K562 (cell line): ENCODE data around the gene NT5C3B. TPM values are rescaled to one million over a fixed set of nuclear protein-coding genes. Genes with fewer than 3 reads are reported as not detected.

Experiments
- ATAC-seq: fragments of 200-7000 bp; cut with Tn5 transposase; 3 replicates; pipeline ENCODE4 v1.9.1; 2020; ENCODE audit warnings: moderate library complexity
- BruUV-seq: library from RNA; stranded (reverse); fragments of 400-500 nt; replicated peaks from 2 replicates; lab custom pipeline; 2021; lab: Mats Ljungman, UMichigan
- CTCF ChIA-PET: fragments of 300-600 bp; formaldehyde crosslinking; extraction: SDS; loops from one replicate; lab custom pipeline; 2021; ENCODE audit warnings: low intra/inter-chr PET ratio; lab: Yijun Ruan, JAX
- POLR2A ChIA-PET: fragments of 300-600, 350-650 bp; sonication (Branson Sonifier 250); formaldehyde crosslinking; extraction: SDS; loops from one replicate; lab custom pipeline; 2021; ENCODE audit warnings: antibody characterized with exemption, inconsistent platforms; lab: Yijun Ruan, JAX
- DNase-seq, 4 experiments: peaks; one replicate each; pipeline versions ENCODE4 v3.0.0 to v3.0.0-alpha.2; 2011 to 2018; ENCODE audit warnings: low spot score in 3 of 4, mixed read lengths in 3 of 4; ENCODE audit errors: extremely low read depth in 1 of 4
- FAIRE-seq: peaks from 2 replicates; lab custom pipeline; 2011; peaks lifted over from hg19 to GRCh38; lab: Jason Lieb, UNC
- H2AFZ ChIP-seq: 2 replicates; pipeline ENCODE4 v1.6.0; 2011; ENCODE audit warnings: low read depth, low read length, control low read depth, inconsistent platforms
- H3K27ac ChIP-seq: fragments of 200-600 bp; 3 replicates; pipeline ENCODE4 v1.8.0; 2011; ENCODE audit warnings: low read depth, mild to moderate bottlenecking, control low read depth, inconsistent platforms, low read length, moderate library complexity, mixed read lengths; ENCODE audit errors: extremely low read depth
- H3K27me3 ChIP-seq, 2 experiments: fragments of 300-600 bp in 1 of 2; 2 replicates in 1 of 2; 3 replicates in 1 of 2; pipeline versions ENCODE4 v1.6.0 to v1.8.0; 2011; ENCODE audit warnings: inconsistent platforms in 2 of 2, low read length in 2 of 2, mild to moderate bottlenecking in 1 of 2, mixed read lengths in 1 of 2, moderate library complexity in 1 of 2; ENCODE audit not compliant: control insufficient read depth in 2 of 2, insufficient read depth in 2 of 2
- H3K36me3 ChIP-seq: fragments of 300-600 bp; 3 replicates; pipeline ENCODE4 v1.8.0; 2011; ENCODE audit warnings: mild to moderate bottlenecking, low read length, inconsistent platforms; ENCODE audit not compliant: control insufficient read depth, insufficient read depth
- H3K4me1 ChIP-seq, 2 experiments: fragments of 200-600 bp in 1 of 2; replicated peaks in 1 of 2; 2 replicates in 1 of 2; 3 replicates in 1 of 2; pipeline versions ENCODE4 v1.5.1 to v1.8.0; 2011; ENCODE audit warnings: inconsistent platforms in 2 of 2, low read length in 2 of 2, mild to moderate bottlenecking in 1 of 2, mixed read lengths in 1 of 2, moderate library complexity in 1 of 2; ENCODE audit not compliant: control insufficient read depth in 2 of 2, insufficient read depth in 2 of 2
- H3K4me2 ChIP-seq: 2 replicates; pipeline ENCODE4 v1.6.1; 2011; ENCODE audit warnings: low read length, control low read depth, inconsistent platforms, mixed read lengths; ENCODE audit not compliant: insufficient read depth
- H3K4me3 ChIP-seq: fragments of 200-600 bp; sonication (generic), shearing (Covaris generic); 2 replicates; pipeline ENCODE4 v1.5.1; 2016; ENCODE audit warnings: control low read depth, inconsistent platforms
- H3K79me2 ChIP-seq: fragments of 200-600 bp; 3 replicates; pipeline ENCODE4 v1.8.0; 2011; ENCODE audit warnings: low read length, inconsistent platforms; ENCODE audit not compliant: control insufficient read depth, insufficient read depth
- H3K9ac ChIP-seq, 2 experiments: 2 replicates each; pipeline versions ENCODE4 v1.6.0 to v1.6.1; 2011; ENCODE audit warnings: low read depth in 2 of 2, low read length in 2 of 2, control low read depth in 1 of 2, inconsistent platforms in 1 of 2, mild to moderate bottlenecking in 1 of 2, mixed read lengths in 1 of 2; ENCODE audit not compliant: insufficient read depth in 1 of 2
- H3K9me1 ChIP-seq: one replicate; pipeline ENCODE4 v1.6.0; 2011; ENCODE audit warnings: inconsistent platforms, mild to moderate bottlenecking, low read length, moderate library complexity; ENCODE audit not compliant: control insufficient read depth, insufficient read depth
- H3K9me3 ChIP-seq: replicated peaks from 2 replicates; pipeline ENCODE4 v1.5.1; 2011; ENCODE audit warnings: low read depth, low read length, inconsistent platforms; ENCODE audit not compliant: control insufficient read depth, insufficient read depth
- H4K20me1 ChIP-seq: replicated peaks from 2 replicates; pipeline ENCODE4 v1.6.1; 2011; ENCODE audit warnings: low read length, inconsistent platforms, mixed read lengths; ENCODE audit not compliant: control insufficient read depth, insufficient read depth
- ASH1L ChIP-seq: fragments of 450-650 bp; IDR thresholded peaks from 2 replicates; pipeline ENCODE4 v1.6.1; 2018; ENCODE audit warnings: borderline replicate concordance, mild to moderate bottlenecking, low read depth; ENCODE audit not compliant: partially characterized antibody
- CAMTA2 ChIP-seq: fragments of 250-450 bp; sonication (Bioruptor Pico); conservative IDR thresholded peaks from 2 replicates; pipeline ENCODE4 v1.5.1; 2022
- CBFB ChIP-seq: sonication (generic); formaldehyde crosslinking; IDR thresholded peaks from 2 replicates; pipeline ENCODE4 v1.4.0; 2020; ENCODE audit warnings: mild to moderate bottlenecking, missing genetic modification reagents
- CGGBP1 ChIP-seq: fragments of 250-450 bp; sonication (Bioruptor Pico); IDR thresholded peaks from 2 replicates; pipeline ENCODE4 v1.9.0; 2021; ENCODE audit warnings: mild to moderate bottlenecking
- COPS2 ChIP-seq: fragments of 450-650 bp; conservative IDR thresholded peaks from 2 replicates; pipeline ENCODE4 v1.6.1; 2016; ENCODE audit warnings: mild to moderate bottlenecking, moderate library complexity
- KAT7 ChIP-seq: sonication (generic); formaldehyde crosslinking; IDR thresholded peaks from 2 replicates; pipeline ENCODE4 v1.8.0; 2022; ENCODE audit warnings: missing genetic modification reagents, mild to moderate bottlenecking, borderline replicate concordance
- RFX1 ChIP-seq: fragments of 450-650 bp; IDR thresholded peaks from 2 replicates; pipeline ENCODE4 v1.6.1; 2016; ENCODE audit warnings: mild to moderate bottlenecking, moderate library complexity
- SAP30 ChIP-seq: fragments of 200-600 bp; sonication (generic); IDR thresholded peaks from 2 replicates; pipeline ENCODE4 v1.6.1; 2012; ENCODE audit warnings: borderline replicate concordance, low read depth, mild to moderate bottlenecking, moderate library complexity, low read length, control low read depth, inconsistent platforms; ENCODE audit not compliant: insufficient read depth, poor library complexity, severe bottlenecking
- TCF7L2 ChIP-seq: fragments of 150-350 bp; IDR thresholded peaks from 2 replicates; pipeline ENCODE4 v1.6.1; 2016; ENCODE audit warnings: low read depth, mild to moderate bottlenecking, low read length, moderate library complexity
- TEAD1 ChIP-seq, 2 experiments: fragments of 450-650 bp in 1 of 2; sonication (generic) in 1 of 2; formaldehyde crosslinking; IDR thresholded peaks; 2 replicates each; pipeline versions ENCODE4 v1.4.0 to v1.8.0; 2020 to 2022; ENCODE audit warnings: mild to moderate bottlenecking in 2 of 2, missing genetic modification reagents in 1 of 2
- YY1 ChIP-seq, 3 experiments: IDR thresholded peaks; 2 replicates each; pipeline ENCODE4 v1.6.1; 2011; ENCODE audit warnings: low read length in 2 of 3, mild to moderate bottlenecking in 2 of 3, moderate library complexity in 2 of 3, borderline replicate concordance in 1 of 3, control low read depth in 1 of 3, low read depth in 1 of 3; ENCODE audit not compliant: insufficient read depth in 3 of 3, insufficient replicate concordance in 2 of 3, control insufficient read depth in 1 of 3, insufficient read length in 1 of 3; ENCODE audit errors: extremely low read depth in 1 of 3
- ZBTB34 ChIP-seq: fragments of 250-450 bp; sonication (Bioruptor Pico); IDR thresholded peaks from 2 replicates; pipeline ENCODE4 v1.8.0; 2021; ENCODE audit warnings: mild to moderate bottlenecking, moderate library complexity
- ZNF282 ChIP-seq: sonication (generic); formaldehyde crosslinking; IDR thresholded peaks from 2 replicates; pipeline ENCODE4 v1.8.1; 2023; ENCODE audit warnings: missing genetic modification reagents
- ZNF408 ChIP-seq: fragments of 250-450 bp; sonication (Bioruptor Pico); IDR thresholded peaks from 2 replicates; pipeline ENCODE4 v1.4.0; 2020; ENCODE audit warnings: low read depth, mild to moderate bottlenecking, moderate library complexity
- ZNF41 ChIP-seq: fragments of 250-450 bp; sonication (Bioruptor Pico); conservative IDR thresholded peaks from 2 replicates; pipeline ENCODE4 v1.4.0; 2020; ENCODE audit warnings: mild to moderate bottlenecking
- ZNF764 ChIP-seq: fragments of 250-450 bp; sonication (Bioruptor Pico); IDR thresholded peaks from 2 replicates; pipeline ENCODE4 v1.4.0; 2020; ENCODE audit warnings: low read depth, mild to moderate bottlenecking, moderate library complexity
- WGBS: fragments of 100-300 bp; shearing (Covaris generic); methylation state at CpG from one replicate; pipeline ENCODE4 v1.1.6; 2016; ENCODE audit warnings: low coverage, mixed read lengths; ENCODE audit not compliant: insufficient coverage; ENCODE audit errors: missing lambda C conversion rate; 5-methylcytosine and 5-hydroxymethylcytosine counted together
- in situ Hi-C: fragments of 300-500 bp; cut with MboI; formaldehyde crosslinking; loops from 4 replicates; pipeline ENCODE4 v1.15.0; 2018; ENCODE audit warnings: inconsistent platforms, mixed read lengths
- intact Hi-C: fragments of 100-400 bp; cut with micrococcal nuclease; formaldehyde crosslinking; loops from 2 replicates; pipeline ENCODE4 v1.14.2; 2022
- polyA plus RNA-seq, 8 experiments: library from polyadenylated mRNA; depleted of rRNA in 4 of 8; stranded (reverse) in 5 of 8; unstranded in 3 of 8; fragments of >200 nt; fragmentation: Nextera tagmentation in 2 of 8; fragmentation: Illumina TruSeq in 1 of 8; extraction: Ambion mirVana in 2 of 8; extraction: Trizol in 1 of 8; gene quantifications; 2 replicates each; pipeline versions ENCODE4 v1.2.1 to v1.2.3, GENCODE V29; 2011 to 2014; ENCODE audit warnings: inconsistent platforms in 1 of 8, missing spikeins in 1 of 8
- total RNA-seq, 7 experiments: library from RNA; depleted of rRNA in 6 of 7; stranded (reverse); fragments of >200 nt in 6 of 7; fragmentation: Illumina TruSeq in 2 of 7; extraction: Trizol in 2 of 7; gene quantifications; 2 replicates each; pipeline versions ENCODE4 v1.2.1 to v1.2.3, GENCODE V29; 2011 to 2021; ENCODE audit warnings: low replicate concordance in 1 of 7
- TF ChIP-seq, protein P1 (sequence below): fragments of 250-450 bp; sonication (Bioruptor Pico); IDR thresholded peaks from 2 replicates; pipeline ENCODE4 v1.5.0; 2021; ENCODE audit warnings: mild to moderate bottlenecking, borderline replicate concordance

Gene NT5C3B
- total and polyA plus RNA-seq, 9 of the 15 experiments (the other 6 are each of a cell fraction or from before 2014, with no cell fraction given), result 2.0 to 166 (median 85.0) TPM

DNA sequence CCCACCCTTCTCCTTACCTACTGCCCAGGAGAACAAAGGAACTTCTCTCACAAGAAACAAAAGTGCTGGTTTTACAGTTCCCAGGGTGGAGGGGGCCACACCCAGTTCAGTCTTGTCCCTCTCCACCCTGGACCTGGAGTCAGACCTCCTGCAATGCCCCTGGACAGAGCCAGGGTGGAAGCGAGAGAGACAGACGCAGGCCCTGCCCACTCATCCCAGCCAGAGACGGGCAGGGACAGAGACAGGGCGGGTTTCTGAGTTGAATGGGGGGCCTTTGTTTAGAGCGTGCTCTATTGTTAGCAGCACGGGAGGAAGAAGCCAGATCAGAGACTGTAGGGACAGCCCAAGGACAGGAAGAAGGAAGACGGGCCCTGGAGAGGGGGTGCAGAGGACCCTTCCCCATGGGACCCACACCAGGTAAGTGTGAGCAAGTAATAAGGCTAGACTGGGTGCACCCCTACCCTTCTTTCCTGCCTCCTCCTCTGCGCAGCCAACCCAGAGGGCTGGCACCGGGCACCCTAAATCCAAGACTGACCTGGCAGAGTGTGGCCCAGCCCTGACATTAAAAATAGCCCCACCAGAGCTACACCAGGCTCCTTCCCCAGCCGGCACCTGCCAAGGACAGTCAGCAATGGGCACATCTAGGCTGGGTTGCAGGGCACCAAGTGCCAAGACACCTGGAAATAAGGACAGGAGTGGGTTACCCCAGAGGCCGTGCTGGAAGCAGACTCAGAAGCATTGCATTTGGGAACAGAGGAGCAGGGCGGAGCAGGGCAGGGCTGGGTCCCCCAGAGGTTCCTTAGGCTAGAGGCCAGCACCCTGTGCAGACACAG, 60.4 kb downstream of the NT5C3B start:
- peaks cover 0 to 31% of the 10 kb centered on the region in 2 experiments; a peak in 2 of 5 replicates for H3K4me1 ChIP-seq
- no peak overlapping the region for H3K4me3 ChIP-seq
- peaks cover 10% of the 10 kb centered on the region for H4K20me1 ChIP-seq
- H3K9me1 ChIP-seq, result peaks cover 3% of the 10 kb centered on the region
- POLR2A ChIA-PET, result interaction anchor here (0.8 to 1.2 kb wide), 2 partner anchors 10 to 22 kb away, joined by 4 read pairs; no protein-coding TSS in a partner anchor
- intact Hi-C loops, result no loop called here
- H3K4me2 ChIP-seq, result no peak overlapping the region
- H3K9me3 ChIP-seq, result no peaks in the 10 kb centered on the region
- peak overlapping the region; percentile 10 to 14; a peak in 3 of 4 replicates for H3K9ac ChIP-seq
- no peak overlapping the region for H3K27ac ChIP-seq
- H3K79me2 ChIP-seq, result peaks cover 57% of the 10 kb centered on the region
- peak in 1 of 4 experiments; percentile 16 for DNase-seq
- no peaks in the 10 kb centered on the region for H3K27me3 ChIP-seq
- in situ Hi-C loops, result no loop called here
- CTCF ChIA-PET, result no interaction called here
- H3K36me3 ChIP-seq, result peaks cover 56% of the 10 kb centered on the region
- BruUV-seq, result no TSS peak
- H2AFZ ChIP-seq, result no peak overlapping the region
- ATAC-seq, result no peak
- WGBS, result 89% methylated on average over 9 of the region's 12 CpGs
- no peak for FAIRE-seq
- TF ChIP-seq TEAD1 (CRISPR knock-in tag; IDR thresholded peaks at IDR 0.05) (no peak), KAT7 (CRISPR knock-in tag) (no peak), CBFB (CRISPR knock-in tag) (no peak), ZNF408 (no peak), CAMTA2 (CRISPR knock-in tag) (no peak), ZNF282 (CRISPR knock-in tag) (no peak), ASH1L (no peak), ZNF764 (no peak), SAP30 (no peak), TCF7L2 (no peak), RFX1 (no peak), CGGBP1 (CRISPR knock-in tag) (no peak), ZNF41 (CRISPR knock-in tag) (no peak), YY1 (IDR thresholded peaks at IDR 0.05; ENCODE audit: borderline replicate concordance in 1 of 3, control insufficient read depth in 1 of 3, extremely low read depth in 1 of 3, insufficient read depth in 3 of 3, insufficient read length in 1 of 3, insufficient replicate concordance in 2 of 3, low read depth in 1 of 3, low read length in 2 of 3) (no peak), COPS2 (no peak), ZBTB34 (CRISPR knock-in tag) (no peak)
- TF ChIP-seq, protein P1, sequence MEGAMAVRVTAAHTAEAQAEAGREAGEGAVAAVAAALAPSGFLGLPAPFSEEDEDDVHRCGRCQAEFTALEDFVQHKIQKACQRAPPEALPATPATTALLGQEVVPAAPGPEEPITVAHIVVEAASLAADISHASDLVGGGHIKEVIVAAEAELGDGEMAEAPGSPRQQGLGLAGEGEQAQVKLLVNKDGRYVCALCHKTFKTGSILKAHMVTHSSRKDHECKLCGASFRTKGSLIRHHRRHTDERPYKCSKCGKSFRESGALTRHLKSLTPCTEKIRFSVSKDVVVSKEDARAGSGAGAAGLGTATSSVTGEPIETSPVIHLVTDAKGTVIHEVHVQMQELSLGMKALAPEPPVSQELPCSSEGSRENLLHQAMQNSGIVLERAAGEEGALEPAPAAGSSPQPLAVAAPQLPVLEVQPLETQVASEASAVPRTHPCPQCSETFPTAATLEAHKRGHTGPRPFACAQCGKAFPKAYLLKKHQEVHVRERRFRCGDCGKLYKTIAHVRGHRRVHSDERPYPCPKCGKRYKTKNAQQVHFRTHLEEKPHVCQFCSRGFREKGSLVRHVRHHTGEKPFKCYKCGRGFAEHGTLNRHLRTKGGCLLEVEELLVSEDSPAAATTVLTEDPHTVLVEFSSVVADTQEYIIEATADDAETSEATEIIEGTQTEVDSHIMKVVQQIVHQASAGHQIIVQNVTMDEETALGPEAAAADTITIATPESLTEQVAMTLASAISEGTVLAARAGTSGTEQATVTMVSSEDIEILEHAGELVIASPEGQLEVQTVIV, result no peak
